Loucy (cell line): Measurements from ENCODE around the gene LLCFC1.

Source experiments
- H2AFZ ChIP-seq: fragments of 200-600 bp; sonication (generic); 2 replicates; pipeline ENCODE4 v1.6.0; 2016; ENCODE audit warnings: antibody characterized with exemption, mild to moderate bottlenecking, low read length, moderate library complexity
- H3F3A ChIP-seq: fragments of 200-600 bp; 2 replicates; pipeline ENCODE4 v1.6.0; 2016; ENCODE audit warnings: antibody characterized with exemption, low read depth, mild to moderate bottlenecking
- H3K27me3 ChIP-seq: fragments of 200-600 bp; sonication (generic); 2 replicates; pipeline ENCODE4 v1.6.1; 2014; ENCODE audit warnings: low read length, mild to moderate bottlenecking; ENCODE audit not compliant: insufficient read depth, poor library complexity, severe bottlenecking
- H3K36me3 ChIP-seq: fragments of 200-600 bp; sonication (generic); 2 replicates; pipeline ENCODE4 v1.6.1; 2016; ENCODE audit warnings: low read length; ENCODE audit not compliant: insufficient read depth
- H3K4me1 ChIP-seq: fragments of 200-600 bp; sonication (generic); 2 replicates; pipeline ENCODE4 v1.5.1; 2014; ENCODE audit warnings: low read length, mild to moderate bottlenecking; ENCODE audit not compliant: insufficient read depth, poor library complexity, severe bottlenecking
- H3K4me2 ChIP-seq: fragments of 200-600 bp; sonication (generic); 2 replicates; pipeline ENCODE4 v1.6.0; 2014; ENCODE audit warnings: antibody characterized with exemption, low read length, low read depth, mild to moderate bottlenecking; ENCODE audit not compliant: poor library complexity, severe bottlenecking
- H3K4me3 ChIP-seq: fragments of 200-600 bp; sonication (generic); 2 replicates; pipeline ENCODE4 v1.5.1; 2014; ENCODE audit warnings: low read length, mild to moderate bottlenecking, mixed read lengths; ENCODE audit not compliant: poor library complexity, severe bottlenecking
- H3K79me2 ChIP-seq: fragments of 200-600 bp; sonication (generic); 2 replicates; pipeline ENCODE4 v1.6.1; 2014; ENCODE audit warnings: low read length; ENCODE audit not compliant: insufficient read depth
- H3K9ac ChIP-seq: fragments of 200-600 bp; sonication (generic); 2 replicates; pipeline ENCODE4 v1.6.0; 2014; ENCODE audit warnings: mild to moderate bottlenecking, low read depth, low read length, moderate library complexity; ENCODE audit not compliant: poor library complexity, severe bottlenecking
- H3K9me2 ChIP-seq: fragments of 200-600 bp; sonication (generic); replicated peaks from 2 replicates; pipeline ENCODE4 v1.6.1; 2016; ENCODE audit warnings: low read depth, low read length, mixed read lengths
- H3K9me3 ChIP-seq: fragments of 200-600 bp; sonication (generic); 2 replicates; pipeline ENCODE4 v1.6.1; 2014; ENCODE audit warnings: mild to moderate bottlenecking, antibody characterized with exemption, low read length, low read depth; ENCODE audit not compliant: insufficient read depth
- H4K20me1 ChIP-seq: fragments of 200-600 bp; sonication (generic); 2 replicates; pipeline ENCODE4 v1.6.0; 2014; ENCODE audit warnings: antibody characterized with exemption, low read length, mild to moderate bottlenecking; ENCODE audit not compliant: insufficient read depth, poor library complexity, severe bottlenecking
- EZH2phosphoT487 ChIP-seq: fragments of 200-600 bp; IDR thresholded peaks from 2 replicates; pipeline ENCODE4 v1.6.1; 2018; ENCODE audit warnings: antibody characterized with exemption, mild to moderate bottlenecking, moderate library complexity, borderline replicate concordance
- TF ChIP-seq, protein P1 (sequence below): fragments of 200-600 bp; sonication (generic); conservative IDR thresholded peaks from 2 replicates; pipeline ENCODE4 v1.5.1; 2014; ENCODE audit warnings: mild to moderate bottlenecking, antibody characterized with exemption, low read length

The LLCFC1 gene

DNA sequence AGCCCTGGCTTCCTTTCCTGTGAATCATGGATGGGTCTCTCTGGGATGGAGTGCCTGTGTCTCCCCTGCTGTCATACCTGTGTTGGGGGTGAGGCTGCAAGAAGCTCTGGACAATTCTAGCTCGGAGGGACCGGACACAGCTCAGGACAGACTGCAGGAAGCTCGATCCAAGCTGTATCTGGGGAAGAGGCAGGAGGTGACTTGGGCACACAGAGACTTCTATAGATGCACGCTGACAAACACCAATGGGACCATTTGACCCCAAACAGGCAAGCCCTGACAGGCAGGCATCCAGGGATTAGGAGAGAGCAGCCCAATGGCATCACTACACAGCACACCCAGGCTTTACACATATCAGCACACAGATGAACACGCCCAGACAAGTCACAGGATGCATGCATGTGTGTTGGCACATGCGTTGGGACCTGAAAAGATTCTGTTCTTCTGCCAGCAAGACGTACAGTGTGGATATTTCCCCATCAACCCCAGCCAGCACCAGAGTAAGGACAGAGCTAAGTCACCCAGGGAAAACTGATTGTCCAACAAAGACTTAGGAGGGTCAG, 4.5 kb downstream of the LLCFC1 start:
- H3F3A ChIP-seq, result no peaks in the 10 kb centered on the region
- H3K36me3 ChIP-seq, result no peaks in the 10 kb centered on the region
- H3K4me3 ChIP-seq, result no peak overlapping the region
- H3K27me3 ChIP-seq, result no peaks in the 10 kb centered on the region
- TF ChIP-seq, protein P1, sequence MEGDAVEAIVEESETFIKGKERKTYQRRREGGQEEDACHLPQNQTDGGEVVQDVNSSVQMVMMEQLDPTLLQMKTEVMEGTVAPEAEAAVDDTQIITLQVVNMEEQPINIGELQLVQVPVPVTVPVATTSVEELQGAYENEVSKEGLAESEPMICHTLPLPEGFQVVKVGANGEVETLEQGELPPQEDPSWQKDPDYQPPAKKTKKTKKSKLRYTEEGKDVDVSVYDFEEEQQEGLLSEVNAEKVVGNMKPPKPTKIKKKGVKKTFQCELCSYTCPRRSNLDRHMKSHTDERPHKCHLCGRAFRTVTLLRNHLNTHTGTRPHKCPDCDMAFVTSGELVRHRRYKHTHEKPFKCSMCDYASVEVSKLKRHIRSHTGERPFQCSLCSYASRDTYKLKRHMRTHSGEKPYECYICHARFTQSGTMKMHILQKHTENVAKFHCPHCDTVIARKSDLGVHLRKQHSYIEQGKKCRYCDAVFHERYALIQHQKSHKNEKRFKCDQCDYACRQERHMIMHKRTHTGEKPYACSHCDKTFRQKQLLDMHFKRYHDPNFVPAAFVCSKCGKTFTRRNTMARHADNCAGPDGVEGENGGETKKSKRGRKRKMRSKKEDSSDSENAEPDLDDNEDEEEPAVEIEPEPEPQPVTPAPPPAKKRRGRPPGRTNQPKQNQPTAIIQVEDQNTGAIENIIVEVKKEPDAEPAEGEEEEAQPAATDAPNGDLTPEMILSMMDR, result no peak
- no peaks in the 10 kb centered on the region for H3K9me3 ChIP-seq
- H3K79me2 ChIP-seq, result no peaks in the 10 kb centered on the region
- H2AFZ ChIP-seq, result no peak overlapping the region
- no peaks in the 10 kb centered on the region for H4K20me1 ChIP-seq
- no peak overlapping the region for H3K4me2 ChIP-seq
- no peak overlapping the region for H3K9ac ChIP-seq
- no peaks in the 10 kb centered on the region for H3K9me2 ChIP-seq
- H3K4me1 ChIP-seq, result no peaks in the 10 kb centered on the region

DNA sequence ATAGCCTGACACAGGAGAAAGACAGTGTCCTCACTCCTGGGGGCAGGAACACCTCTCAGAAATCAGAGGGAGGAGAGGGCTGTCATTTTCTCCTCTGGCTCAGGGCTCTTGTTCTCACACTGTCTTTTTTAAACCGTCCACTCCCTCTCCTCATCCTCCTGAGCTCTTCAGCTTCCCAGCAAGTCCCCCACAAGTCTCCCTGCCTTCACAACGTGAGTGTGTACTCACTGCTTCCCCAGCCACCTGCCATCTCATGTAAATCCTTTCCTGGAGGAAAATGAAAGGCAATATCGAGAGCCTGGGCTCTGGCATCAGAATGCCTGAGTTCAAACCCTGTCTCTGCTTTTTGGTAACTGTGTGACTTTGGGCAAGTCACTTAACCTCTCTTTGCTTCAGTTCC, 5.7 kb downstream of the LLCFC1 start:
- Histone ChIP-seq H2AFZ (no peak overlapping the region), H3K4me3 (no peak overlapping the region), H3K9me3 (no peaks in the 10 kb centered on the region), H3K4me2 (no peak overlapping the region), H3K9me2 (no peaks in the 10 kb centered on the region), H3K36me3 (no peaks in the 10 kb centered on the region), H3K27me3 (no peaks in the 10 kb centered on the region), H3F3A (no peaks in the 10 kb centered on the region), H4K20me1 (no peaks in the 10 kb centered on the region), H3K79me2 (no peaks in the 10 kb centered on the region), H3K9ac (no peak overlapping the region), H3K4me1 (no peaks in the 10 kb centered on the region)
- TF ChIP-seq, protein P1, result no peak
- TF ChIP-seq EZH2phosphoT487, result no peak

DNA sequence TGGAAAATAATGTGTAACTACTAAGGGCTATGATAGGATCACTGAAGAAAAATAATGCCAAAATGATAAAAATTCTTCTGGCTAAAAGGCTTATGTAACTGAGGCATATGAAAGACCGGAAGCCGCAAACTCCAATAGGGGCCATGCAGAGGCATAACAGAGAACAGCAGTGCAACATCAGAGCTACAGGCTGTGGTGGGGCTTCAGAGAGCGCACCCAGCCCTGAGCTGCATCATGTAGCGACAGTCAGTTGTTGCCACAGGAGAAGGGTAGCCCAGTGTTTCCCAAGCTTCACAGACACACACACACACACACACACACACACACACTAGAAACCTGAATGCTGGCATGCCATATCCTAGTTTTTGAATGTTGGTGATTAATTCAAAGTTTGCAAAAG, 9.3 kb downstream of the LLCFC1 start:
- peak overlapping the region; percentile 13 for H3K4me2 ChIP-seq
- H3F3A ChIP-seq, result no peaks in the 10 kb centered on the region
- H4K20me1 ChIP-seq, result no peaks in the 10 kb centered on the region
- TF ChIP-seq, protein P1, result no peak
- no peak for TF ChIP-seq EZH2phosphoT487
- no peak overlapping the region for H2AFZ ChIP-seq
- H3K9ac ChIP-seq, result no peak overlapping the region
- H3K4me3 ChIP-seq, result no peak overlapping the region
- no peaks in the 10 kb centered on the region for H3K27me3 ChIP-seq
- H3K9me3 ChIP-seq, result no peaks in the 10 kb centered on the region
- no peaks in the 10 kb centered on the region for H3K36me3 ChIP-seq
- H3K4me1 ChIP-seq, result no peaks in the 10 kb centered on the region
- no peaks in the 10 kb centered on the region for H3K79me2 ChIP-seq
- H3K9me2 ChIP-seq, result no peaks in the 10 kb centered on the region
